Suprapubic skin (tissue), 4 donors: Measurements from ENCODE around the gene PRMT7.

ENCODE experiments used
- CTCF ChIP-seq, 2 donors: fragments of 200-600 bp in 1 of 2; fragments of 450-650 bp in 1 of 2; sonication (generic) in 1 of 2; IDR thresholded peaks; one replicate each; pipeline ENCODE4 v1.5.1; 2016 to 2019; ENCODE audit warnings: antibody characterized with exemption in 2 of 2, mild to moderate bottlenecking in 1 of 2, moderate library complexity in 1 of 2
- EP300 ChIP-seq: sonication (generic); formaldehyde crosslinking; IDR thresholded peaks from one replicate; pipeline ENCODE4 v1.6.1; 2017; ENCODE audit warnings: antibody characterized with exemption
- POLR2A ChIP-seq, 2 donors: fragments of 450-650 bp; IDR thresholded peaks; one replicate each; pipeline ENCODE4 v1.6.1; 2017; ENCODE audit warnings: antibody characterized with exemption in 2 of 2, mild to moderate bottlenecking in 2 of 2, moderate library complexity in 2 of 2
- POLR2AphosphoS5 ChIP-seq, 3 donors: sonication (generic); formaldehyde crosslinking; IDR thresholded peaks; one replicate each; pipeline ENCODE4 v1.6.1; 2017; ENCODE audit warnings: antibody characterized with exemption in 3 of 3

- TF ChIP-seq POLR2A (IDR thresholded peaks at IDR 0.05) (no peak), POLR2AphosphoS5 (IDR thresholded peaks at IDR 0.05) (no peak), CTCF (IDR thresholded peaks at IDR 0.05) (no peak), EP300 (no peak)
These were observed 25.1 kb upstream of the PRMT7 start for GRCh38 chr16:68285683-68286082.
